Fibroblast of pulmonary artery (primary cell): ENCODE measurements around the gene SLC16A9.
"Not testable (repeated sequence)": the region's sequence is repeated elsewhere in the genome, so short reads cannot be mapped to it uniquely, and the experiment has no call there.

Experiments
- DNase-seq: peaks from one replicate; pipeline ENCODE4 v3.0.0-alpha.2; 2010; ENCODE audit warnings: low read depth
- H3K4me3 ChIP-seq: replicated peaks from 2 replicates; pipeline ENCODE4 v1.5.1; 2011; ENCODE audit warnings: low read depth, mild to moderate bottlenecking, control low read depth, low read length, moderate library complexity
- CTCF ChIP-seq: IDR thresholded peaks from 2 replicates; pipeline ENCODE4 v1.5.1; 2011; ENCODE audit warnings: mild to moderate bottlenecking, control low read depth, low read length, inconsistent platforms; ENCODE audit errors: missing control alignments

The SLC16A9 gene

DNA sequence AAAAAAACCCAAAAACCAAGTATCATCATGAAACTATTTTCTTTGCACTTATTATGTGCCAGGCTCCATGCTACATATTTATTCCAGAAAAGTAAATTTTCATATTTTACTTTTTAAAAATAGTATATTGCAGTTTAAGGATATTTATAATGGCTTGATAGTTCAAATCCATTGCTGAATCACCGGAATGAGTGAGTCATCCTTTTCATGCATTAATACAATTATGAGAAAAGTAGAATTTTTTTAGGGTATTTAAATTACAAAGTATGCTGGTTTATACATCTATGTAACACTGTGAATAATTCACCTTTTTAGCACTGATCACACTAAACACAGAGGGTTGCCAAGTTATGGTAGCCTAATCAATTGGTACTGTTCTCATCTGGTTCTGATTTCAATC lies 54.3 kb downstream of the SLC16A9 start:
- no peak for TF ChIP-seq CTCF
- no peak overlapping the region for H3K4me3 ChIP-seq
- peak; percentile 18 for DNase-seq

GRCh38 chr10:59654007-59654406 lies 55.6 kb downstream of the SLC16A9 start:
- no peak for TF ChIP-seq CTCF
- DNase-seq = peak; percentile 18
- no peak overlapping the region for H3K4me3 ChIP-seq

GRCh38 chr10:59651902-59652301 lies 57.7 kb downstream of the SLC16A9 start:
- TF ChIP-seq CTCF = no peak
- DNase-seq = no peak
- no peak overlapping the region for H3K4me3 ChIP-seq

DNA sequence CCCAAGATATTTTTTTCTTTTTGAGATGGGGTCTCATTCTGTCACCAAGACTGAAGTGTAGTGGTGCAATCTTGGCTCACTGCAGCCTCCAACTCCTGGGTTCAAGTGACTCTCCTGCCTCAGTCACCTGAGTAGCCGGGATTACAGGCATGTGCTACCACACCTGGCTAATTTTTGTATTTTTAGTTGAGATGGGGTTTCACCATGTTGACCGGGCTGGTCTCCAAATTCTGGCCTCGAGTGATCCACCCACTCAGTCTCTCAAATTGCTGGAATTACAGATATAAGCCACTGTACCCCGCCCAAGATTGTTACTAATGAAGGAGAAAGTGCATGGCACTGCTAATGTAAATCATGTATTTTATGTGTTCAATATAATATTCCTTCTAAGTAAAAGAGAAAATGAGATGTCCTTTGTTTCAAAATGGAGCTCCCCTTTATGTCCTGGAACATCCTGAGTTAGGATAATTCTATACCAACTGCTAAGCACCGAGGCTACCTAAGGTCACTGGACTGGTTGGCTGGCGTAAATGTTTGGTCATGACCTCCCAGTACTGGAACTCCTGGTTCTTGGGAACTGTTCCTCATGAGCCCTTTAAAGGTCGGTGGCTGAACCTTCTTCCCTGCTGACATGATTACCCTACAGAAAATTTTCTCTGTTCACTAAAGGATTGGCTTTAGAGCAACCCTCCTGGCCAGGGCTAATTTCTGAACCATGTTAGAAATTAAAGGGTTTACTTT lies 59.9 kb downstream of the SLC16A9 start:
- no peak for DNase-seq
- no peak for TF ChIP-seq CTCF
- H3K4me3 ChIP-seq = no peak overlapping the region

DNA sequence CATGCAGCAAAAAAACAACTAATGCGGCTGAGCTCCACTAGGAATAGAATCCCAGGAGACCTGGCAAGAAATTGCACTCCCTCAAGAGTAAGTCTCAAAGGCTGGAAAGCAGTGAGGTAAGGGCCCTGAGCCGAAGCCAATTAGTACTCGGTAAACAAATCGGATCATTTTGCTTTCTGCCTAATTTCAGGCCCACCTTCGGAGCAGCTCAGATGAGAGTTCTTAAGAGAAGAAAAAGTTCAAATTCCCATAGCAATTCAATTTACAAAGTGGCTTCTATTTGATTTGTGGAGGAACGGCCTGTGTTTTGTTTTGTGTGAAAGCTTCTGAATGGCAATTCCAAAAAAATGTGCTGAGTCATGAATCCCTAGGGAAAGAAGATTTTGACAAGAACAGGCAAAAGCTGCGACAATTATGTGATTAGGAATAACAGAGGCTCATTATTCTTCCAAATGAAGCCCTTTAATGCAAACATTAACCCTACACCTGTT lies 60.9 kb downstream of the SLC16A9 start:
- no peak for TF ChIP-seq CTCF
- peak; percentile 41 for DNase-seq
- H3K4me3 ChIP-seq = no peak overlapping the region

- no peak for DNase-seq
- no peak overlapping the region for H3K4me3 ChIP-seq
- TF ChIP-seq CTCF = no peak
Measured at GRCh38 chr10:59644841-59645240, 64.8 kb downstream of the SLC16A9 start.

GRCh38 chr10:59641688-59642087 lies 68.0 kb downstream of the SLC16A9 start:
- DNase-seq, H3K4me3 ChIP-seq: not testable (repeated sequence)
